Measurements from ENCODE around the gene ZNF213.
"Not testable (repeated sequence)": the region's sequence is repeated elsewhere in the genome, so short reads cannot be mapped to it uniquely, and the experiment has no call there.

Gene ZNF213

DNA sequence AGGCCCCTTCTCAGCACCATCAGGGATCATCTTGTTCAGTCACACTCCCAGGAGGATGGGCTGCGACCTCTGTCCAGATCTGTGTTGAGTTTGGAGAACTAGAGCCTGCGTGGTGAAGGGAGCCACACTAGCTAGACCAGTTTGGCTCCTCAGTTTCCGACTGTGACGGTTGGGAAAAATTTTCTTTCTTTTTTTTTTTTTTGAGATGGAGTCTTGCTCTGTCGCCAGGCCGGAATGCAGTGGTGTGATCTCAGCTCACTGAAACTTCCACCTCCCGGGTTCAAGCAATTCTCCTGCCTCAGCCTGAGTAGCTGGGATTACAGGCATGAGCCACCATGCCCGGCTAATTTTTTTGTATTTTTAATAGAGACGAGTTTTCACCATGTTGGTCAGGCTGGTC is 4.7 kb downstream of the ZNF213 start:
- H3K4me3 ChIP-seq (ENCODE audit: insufficient read depth in 1 of 2, low read depth in 1 of 2, low read length in 2 of 2); H3K23ac ChIP-seq (ENCODE audit: low read length in 2 of 2); H3K27me3 ChIP-seq (ENCODE audit: control insufficient read depth in 1 of 2, insufficient read depth in 1 of 2, low read length in 2 of 2); H2BK5ac ChIP-seq (ENCODE audit: low read depth, low read length, poor library complexity, severe bottlenecking); H3K9me3 ChIP-seq (ENCODE audit: control insufficient read depth, low read length); H3K14ac ChIP-seq (ENCODE audit: low read length in 2 of 2); H2AFZ ChIP-seq (ENCODE audit: low read depth, low read length); DNase-seq; H4K8ac ChIP-seq (ENCODE audit: low read length); H3K4me2 ChIP-seq (ENCODE audit: low read length, poor library complexity, severe bottlenecking); H2BK15ac ChIP-seq (ENCODE audit: low read depth, poor library complexity, severe bottlenecking); H2AK5ac ChIP-seq (ENCODE audit: low read length, severe bottlenecking); H3K18ac ChIP-seq (ENCODE audit: low read depth in 1 of 2, low read length in 2 of 2); H3K4ac ChIP-seq (ENCODE audit: low read depth in 1 of 2, low read length in 2 of 2); H4K91ac ChIP-seq (ENCODE audit: low read length); H2BK120ac ChIP-seq (ENCODE audit: low read depth, low read length); H2BK12ac ChIP-seq (ENCODE audit: low read length in 2 of 2): not testable (repeated sequence)
- Histone ChIP-seq H3K36me3 (ENCODE audit: control insufficient read depth in 1 of 2, insufficient read depth in 2 of 2, low read depth in 1 of 2, low read length in 2 of 2) (peaks cover 40 to 56% of the 10 kb centered on the region in 2 experiments), H3K27ac (ENCODE audit: low read length, poor library complexity, severe bottlenecking) (peak overlapping the region; percentile 20), H3K9ac (ENCODE audit: low read length) (peak overlapping the region; percentile 22), H3K4me1 (ENCODE audit: control insufficient read depth, insufficient read depth, low read depth, low read length) (peaks cover 19% of the 10 kb centered on the region), H3K79me1 (replicated peaks; ENCODE audit: low read length, poor library complexity, severe bottlenecking) (peaks cover 14% of the 10 kb centered on the region)
- WGBS, result 81% methylated on average over 9 of the region's 9 CpGs

DNA sequence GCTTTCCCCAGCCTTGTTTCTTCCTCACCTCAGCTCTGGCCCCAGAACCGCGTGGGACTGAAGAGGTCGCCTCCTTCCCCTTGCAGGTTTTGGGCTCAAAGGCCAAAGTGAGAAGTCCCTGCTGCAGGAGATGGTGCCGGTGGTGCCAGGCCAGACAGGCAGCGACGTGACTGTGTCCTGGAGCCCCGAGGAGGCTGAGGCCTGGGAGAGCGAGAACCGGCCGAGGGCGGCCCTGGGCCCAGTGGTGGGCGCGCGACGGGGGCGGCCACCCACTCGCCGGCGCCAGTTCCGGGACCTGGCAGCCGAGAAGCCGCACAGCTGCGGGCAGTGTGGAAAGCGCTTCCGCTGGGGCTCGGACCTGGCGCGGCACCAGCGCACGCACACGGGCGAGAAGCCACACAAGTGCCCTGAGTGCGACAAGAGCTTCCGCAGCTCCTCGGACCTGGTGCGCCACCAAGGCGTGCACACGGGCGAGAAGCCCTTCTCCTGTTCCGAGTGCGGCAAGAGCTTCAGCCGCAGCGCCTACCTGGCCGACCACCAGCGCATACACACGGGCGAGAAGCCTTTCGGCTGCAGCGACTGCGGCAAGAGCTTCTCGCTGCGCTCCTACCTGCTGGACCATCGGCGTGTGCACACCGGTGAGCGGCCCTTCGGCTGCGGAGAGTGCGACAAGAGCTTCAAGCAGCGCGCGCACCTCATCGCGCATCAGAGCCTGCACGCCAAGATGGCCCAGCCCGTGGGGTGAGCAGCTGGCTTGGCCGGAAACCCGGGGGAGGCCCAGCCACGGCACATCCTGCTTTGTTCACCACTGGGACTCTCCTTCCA is 6.0 kb downstream of the ZNF213 start:
- no peak overlapping the region for H4K8ac ChIP-seq (ENCODE audit: low read length)
- WGBS, result 97% methylated on average over 69 of the region's 69 CpGs
- H2BK12ac ChIP-seq (ENCODE audit: low read length in 2 of 2), result no peak overlapping the region
- no peak overlapping the region for H3K9ac ChIP-seq (ENCODE audit: low read length)
- no peak overlapping the region for H3K4ac ChIP-seq (ENCODE audit: low read depth in 1 of 2, low read length in 2 of 2)
- H3K79me1 ChIP-seq (replicated peaks; ENCODE audit: low read length, poor library complexity, severe bottlenecking), result peaks cover 12% of the 10 kb centered on the region
- H2AK5ac ChIP-seq (ENCODE audit: low read length, severe bottlenecking), result no peak overlapping the region
- H2BK120ac ChIP-seq (ENCODE audit: low read depth, low read length), result no peak overlapping the region
- no peak for DNase-seq
- H3K9me3 ChIP-seq (ENCODE audit: control insufficient read depth, low read length), result no peaks in the 10 kb centered on the region
- H3K14ac ChIP-seq (ENCODE audit: low read length in 2 of 2), result no peak overlapping the region
- H3K27ac ChIP-seq (ENCODE audit: low read length, poor library complexity, severe bottlenecking), result no peak overlapping the region
- H3K18ac ChIP-seq (ENCODE audit: low read depth in 1 of 2, low read length in 2 of 2), result no peak overlapping the region
- no peak overlapping the region for H4K91ac ChIP-seq (ENCODE audit: low read length)
- H3K4me3 ChIP-seq (ENCODE audit: insufficient read depth in 1 of 2, low read depth in 1 of 2, low read length in 2 of 2), result no peak overlapping the region
- H3K27me3 ChIP-seq (ENCODE audit: control insufficient read depth in 1 of 2, insufficient read depth in 1 of 2, low read length in 2 of 2), result no peaks in the 10 kb centered on the region
- no peak overlapping the region for H2BK15ac ChIP-seq (ENCODE audit: low read depth, poor library complexity, severe bottlenecking)
- peaks cover 19% of the 10 kb centered on the region for H3K4me1 ChIP-seq (ENCODE audit: control insufficient read depth, insufficient read depth, low read depth, low read length)
- no peak overlapping the region for H3K23ac ChIP-seq (ENCODE audit: low read length in 2 of 2)
- peaks cover 40 to 56% of the 10 kb centered on the region in 2 experiments for H3K36me3 ChIP-seq (ENCODE audit: control insufficient read depth in 1 of 2, insufficient read depth in 2 of 2, low read depth in 1 of 2, low read length in 2 of 2)
- no peak overlapping the region for H2BK5ac ChIP-seq (ENCODE audit: low read depth, low read length, poor library complexity, severe bottlenecking)
- H2AFZ ChIP-seq (ENCODE audit: low read depth, low read length), result no peak overlapping the region
- H3K4me2 ChIP-seq (ENCODE audit: low read length, poor library complexity, severe bottlenecking), result no peak overlapping the region

GRCh38 chr16:3141781-3142311 is 7.0 kb downstream of the ZNF213 start:
- Histone ChIP-seq H2BK120ac (ENCODE audit: low read depth, low read length) (no peak overlapping the region), H3K4me2 (ENCODE audit: low read length, poor library complexity, severe bottlenecking) (no peak overlapping the region), H3K4me1 (ENCODE audit: control insufficient read depth, insufficient read depth, low read depth, low read length) (peaks cover 19% of the 10 kb centered on the region)

GRCh38 chr16:3142327-3142726 is 7.5 kb downstream of the ZNF213 start:
- peaks cover 7% of the 10 kb centered on the region for H3K79me1 ChIP-seq (replicated peaks; ENCODE audit: low read length, poor library complexity, severe bottlenecking)
- H3K4ac ChIP-seq (ENCODE audit: low read depth in 1 of 2, low read length in 2 of 2), result no peak overlapping the region
- H3K23ac ChIP-seq (ENCODE audit: low read length in 2 of 2), result no peak overlapping the region
- H4K91ac ChIP-seq (ENCODE audit: low read length), result no peak overlapping the region
- WGBS, result 92% methylated on average over 22 of the region's 22 CpGs
- H3K4me2 ChIP-seq (ENCODE audit: low read length, poor library complexity, severe bottlenecking), result no peak overlapping the region
- no peak overlapping the region for H2BK5ac ChIP-seq (ENCODE audit: low read depth, low read length, poor library complexity, severe bottlenecking)
- DNase-seq, result no peak
- no peak overlapping the region for H2AK5ac ChIP-seq (ENCODE audit: low read length, severe bottlenecking)
- no peak overlapping the region for H2BK15ac ChIP-seq (ENCODE audit: low read depth, poor library complexity, severe bottlenecking)
- H3K27me3 ChIP-seq (ENCODE audit: control insufficient read depth in 1 of 2, insufficient read depth in 1 of 2, low read length in 2 of 2), result no peaks in the 10 kb centered on the region
- H3K18ac ChIP-seq (ENCODE audit: low read depth in 1 of 2, low read length in 2 of 2), result no peak overlapping the region
- peaks cover 40 to 52% of the 10 kb centered on the region in 2 experiments for H3K36me3 ChIP-seq (ENCODE audit: control insufficient read depth in 1 of 2, insufficient read depth in 2 of 2, low read depth in 1 of 2, low read length in 2 of 2)
- H3K4me3 ChIP-seq (ENCODE audit: insufficient read depth in 1 of 2, low read depth in 1 of 2, low read length in 2 of 2), result no peak overlapping the region
- no peak overlapping the region for H2BK120ac ChIP-seq (ENCODE audit: low read depth, low read length)
- H3K14ac ChIP-seq (ENCODE audit: low read length in 2 of 2), result no peak overlapping the region
- no peaks in the 10 kb centered on the region for H3K9me3 ChIP-seq (ENCODE audit: control insufficient read depth, low read length)
- H4K8ac ChIP-seq (ENCODE audit: low read length), result no peak overlapping the region
- H3K27ac ChIP-seq (ENCODE audit: low read length, poor library complexity, severe bottlenecking), result no peak overlapping the region
- no peak overlapping the region for H2AFZ ChIP-seq (ENCODE audit: low read depth, low read length)
- H2BK12ac ChIP-seq (ENCODE audit: low read length in 2 of 2), result no peak overlapping the region
- no peak overlapping the region for H3K9ac ChIP-seq (ENCODE audit: low read length)
- peaks cover 19% of the 10 kb centered on the region for H3K4me1 ChIP-seq (ENCODE audit: control insufficient read depth, insufficient read depth, low read depth, low read length)

More at GRCh38 chr16:3141781-3142311, 7.0 kb downstream of the ZNF213 start:
- Histone ChIP-seq H3K9ac (ENCODE audit: low read length) (no peak overlapping the region), H3K14ac (ENCODE audit: low read length in 2 of 2) (no peak overlapping the region), H3K9me3 (ENCODE audit: control insufficient read depth, low read length) (no peaks in the 10 kb centered on the region), H4K91ac (ENCODE audit: low read length) (no peak overlapping the region), H3K4me3 (ENCODE audit: insufficient read depth in 1 of 2, low read depth in 1 of 2, low read length in 2 of 2) (no peak overlapping the region), H3K27ac (ENCODE audit: low read length, poor library complexity, severe bottlenecking) (no peak overlapping the region), H3K79me1 (replicated peaks; ENCODE audit: low read length, poor library complexity, severe bottlenecking) (peaks cover 12% of the 10 kb centered on the region), H3K36me3 (ENCODE audit: control insufficient read depth in 1 of 2, insufficient read depth in 2 of 2, low read depth in 1 of 2, low read length in 2 of 2) (peaks cover 40 to 56% of the 10 kb centered on the region in 2 experiments), H2AFZ (ENCODE audit: low read depth, low read length) (no peak overlapping the region), H3K18ac (ENCODE audit: low read depth in 1 of 2, low read length in 2 of 2) (no peak overlapping the region), H3K4ac (ENCODE audit: low read depth in 1 of 2, low read length in 2 of 2) (no peak overlapping the region), H3K23ac (ENCODE audit: low read length in 2 of 2) (no peak overlapping the region), H4K8ac (ENCODE audit: low read length) (no peak overlapping the region), H2BK15ac (ENCODE audit: low read depth, poor library complexity, severe bottlenecking) (no peak overlapping the region), H2AK5ac (ENCODE audit: low read length, severe bottlenecking) (no peak overlapping the region), H2BK12ac (ENCODE audit: low read length in 2 of 2) (no peak overlapping the region), H3K27me3 (ENCODE audit: control insufficient read depth in 1 of 2, insufficient read depth in 1 of 2, low read length in 2 of 2) (no peaks in the 10 kb centered on the region), H2BK5ac (ENCODE audit: low read depth, low read length, poor library complexity, severe bottlenecking) (no peak overlapping the region)
- no peak for DNase-seq
- 96% methylated on average over 23 of the region's 23 CpGs for WGBS

Data from mesenchymal stem cell (in vitro differentiated cells and primary cell).